GM21381 (cell line): ENCODE data around the gene PAFAH1B2.
A peak's percentile ranks its signal among the peaks of the same experiment; 100 is the strongest.
"Not testable (repeated sequence)": the region's sequence is repeated elsewhere in the genome, so short reads cannot be mapped to it uniquely, and the experiment has no call there.

Source experiments
- ATAC-seq: cut with Tn5 transposase; IDR thresholded peaks from one replicate; pipeline ENCODE4 v1.9.1; 2021; ENCODE audit warnings: mild to moderate bottlenecking, moderate library complexity; ENCODE audit not compliant: unreplicated experiment

The PAFAH1B2 gene

DNA sequence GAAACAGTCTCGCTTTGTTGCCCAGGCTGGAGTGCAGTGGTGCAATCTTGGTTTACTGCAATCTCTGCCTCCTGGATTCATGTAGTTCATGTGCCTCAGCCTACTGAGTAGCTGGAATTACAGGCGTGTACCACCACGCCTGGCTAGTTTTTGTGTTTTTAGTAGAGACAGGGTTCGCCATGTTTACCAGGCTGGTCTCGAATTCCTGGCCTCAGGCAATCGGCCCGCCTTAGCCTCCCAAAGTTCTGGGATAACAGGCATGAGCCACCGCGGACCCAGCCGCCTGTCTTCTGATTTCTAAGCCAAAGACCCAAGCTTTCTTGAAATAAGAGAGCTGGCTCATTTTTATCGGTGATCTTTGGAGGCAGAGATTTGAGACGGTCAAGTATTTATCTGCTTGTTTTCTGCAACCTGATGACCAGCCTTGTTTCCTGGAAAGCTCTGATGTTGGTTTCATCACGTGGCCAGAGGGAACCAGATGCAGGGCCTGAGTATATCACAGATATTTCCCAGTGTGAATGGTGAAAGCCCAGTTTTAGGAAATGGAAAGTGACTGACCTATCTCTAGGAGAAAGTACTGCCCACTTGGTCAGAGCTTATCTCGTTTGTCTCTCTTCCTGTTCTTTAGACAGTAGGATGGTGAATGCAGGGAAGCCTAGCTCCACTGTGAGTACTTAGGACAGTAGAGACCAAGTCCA, 28.8 kb downstream of the PAFAH1B2 start:
- no peak for ATAC-seq

DNA sequence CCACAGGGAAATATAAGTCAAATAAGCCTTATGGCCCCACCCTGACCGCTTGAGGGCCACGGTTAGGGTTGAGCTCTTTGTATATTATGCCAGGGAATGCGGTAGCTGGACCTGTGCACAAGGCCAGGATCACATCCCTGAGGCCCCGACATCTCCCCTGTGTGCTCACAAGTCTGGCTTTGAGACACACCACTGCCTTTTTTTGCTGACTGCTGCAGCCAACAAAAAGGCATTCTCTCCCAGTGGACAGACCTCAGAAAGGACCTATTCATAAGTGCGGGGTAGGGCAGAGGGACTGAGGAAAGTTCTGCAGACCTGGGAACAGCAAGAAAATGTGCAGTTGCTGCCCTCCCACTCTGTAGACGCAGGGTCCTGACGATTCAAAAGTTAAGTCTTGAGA, 31.0 kb downstream of the PAFAH1B2 start:
- ATAC-seq = no peak

DNA sequence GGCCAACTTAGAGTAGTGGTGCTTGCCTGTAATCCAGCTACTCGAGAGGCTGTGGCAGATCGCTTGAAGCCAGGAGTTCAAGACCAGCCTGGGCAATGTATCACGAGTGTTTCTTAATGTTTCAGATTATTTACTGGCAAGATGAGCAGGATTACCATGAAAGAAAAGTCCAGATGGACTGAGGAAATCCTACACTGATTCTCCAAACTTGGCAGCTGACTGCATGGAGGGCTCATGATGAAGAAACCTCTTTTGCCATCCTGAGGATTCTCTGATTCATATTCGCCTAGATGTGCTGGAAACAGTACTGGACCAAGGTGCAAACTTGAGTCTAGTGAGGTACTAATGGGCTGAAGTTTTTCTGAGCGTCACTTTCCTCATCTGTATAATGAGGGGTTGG, 31.7 kb downstream of the PAFAH1B2 start:
- no peak for ATAC-seq

DNA sequence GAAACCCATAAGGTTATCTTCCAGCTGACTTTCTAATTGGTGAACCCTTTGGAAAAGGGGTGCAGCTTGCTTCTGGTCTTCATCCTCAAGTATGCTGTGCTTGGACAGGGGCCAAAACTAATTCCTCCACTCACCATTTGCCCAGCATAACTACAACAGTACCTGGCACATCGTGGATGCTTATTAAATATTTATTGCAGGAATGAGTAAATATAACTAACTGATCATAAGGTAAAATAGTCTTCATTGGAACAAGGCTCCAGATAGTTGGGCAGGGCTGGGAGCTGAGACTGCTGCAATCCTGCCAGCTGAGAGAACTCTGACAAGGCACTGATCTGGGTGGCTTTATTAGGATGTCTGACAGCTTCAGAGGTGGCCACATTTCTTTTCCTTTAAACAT, 32.1 kb downstream of the PAFAH1B2 start:
- ATAC-seq = no peak

DNA sequence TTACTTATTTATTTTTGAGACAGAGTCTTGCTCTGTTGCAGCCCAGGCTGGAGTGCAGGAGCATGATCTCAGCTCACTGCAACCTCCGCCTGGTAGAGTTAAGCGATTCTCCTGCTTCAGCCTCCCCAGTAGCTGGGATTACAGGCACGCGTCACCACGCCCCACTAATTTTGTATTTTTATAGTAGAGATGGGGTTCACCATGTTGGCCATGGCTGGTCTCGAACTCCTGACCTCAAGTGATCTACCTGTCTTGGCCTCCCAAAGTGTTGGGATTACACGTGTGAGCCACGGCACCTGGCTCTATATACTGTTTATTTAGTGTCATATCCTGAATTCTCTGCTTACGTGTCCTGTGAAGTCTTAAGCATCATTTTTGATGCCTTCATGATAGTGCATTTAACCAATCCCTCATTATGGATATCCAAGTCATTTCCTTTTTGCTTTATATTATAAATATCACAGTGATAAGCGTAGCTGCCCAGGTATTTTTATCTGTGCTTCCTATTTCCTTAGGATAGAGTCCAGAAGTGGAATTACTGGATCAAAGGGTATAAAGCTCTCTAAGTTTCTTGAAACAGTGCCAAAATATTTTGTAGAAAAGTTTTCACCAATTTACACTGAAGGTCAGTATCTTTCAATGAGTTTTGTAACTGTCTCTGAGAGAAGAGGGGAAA, 33.6 kb downstream of the PAFAH1B2 start:
- no peak for ATAC-seq

DNA sequence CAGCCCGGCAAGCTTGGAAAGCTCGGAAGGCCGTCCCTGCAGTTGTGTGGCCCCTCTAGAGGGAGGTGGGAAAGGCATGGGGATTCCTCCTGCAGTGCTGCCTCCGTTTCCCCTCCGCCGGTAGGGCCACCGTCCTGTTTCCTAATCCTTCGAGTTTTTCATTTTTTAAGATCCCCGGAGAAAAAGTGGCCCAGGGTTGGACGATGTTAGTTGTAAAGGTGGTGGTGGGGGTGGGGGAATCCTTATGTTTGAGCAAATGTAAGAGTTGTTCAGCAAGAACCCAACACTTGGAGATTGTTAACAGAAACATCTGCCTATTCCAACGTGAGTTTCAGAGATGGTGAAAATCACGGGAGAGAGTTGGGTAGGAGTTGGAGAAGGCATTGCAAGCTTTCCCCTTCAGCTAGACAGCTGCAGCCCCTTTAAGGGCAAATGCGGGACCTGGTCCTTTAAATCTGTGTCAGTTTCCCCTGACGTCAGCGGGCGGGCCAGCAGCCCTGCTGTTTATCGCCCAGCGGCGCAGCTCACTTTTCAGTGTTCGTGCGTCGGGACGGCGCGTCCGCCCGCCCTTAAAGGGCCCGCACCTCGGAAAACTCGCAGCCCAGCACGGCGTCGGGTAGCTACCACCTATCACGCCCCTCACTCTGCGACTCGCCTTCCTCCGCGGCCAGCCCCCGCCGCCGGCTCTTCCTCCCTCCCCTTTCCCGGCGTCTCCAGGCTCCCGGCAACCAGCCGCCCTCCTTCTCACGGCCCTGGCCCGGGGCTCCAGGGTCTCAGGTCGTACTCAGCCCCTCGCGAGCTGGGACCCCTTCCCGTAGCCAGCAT, 34.3 kb downstream of the PAFAH1B2 start, which contains the start of gene SIDT2:
Gene SIDT2, plus strand, starts transcription at position 534 of the 825 bp plus-strand sequence. CDS start 521 bp downstream, outside the sequence.
- ATAC-seq = peak; percentile 85

DNA sequence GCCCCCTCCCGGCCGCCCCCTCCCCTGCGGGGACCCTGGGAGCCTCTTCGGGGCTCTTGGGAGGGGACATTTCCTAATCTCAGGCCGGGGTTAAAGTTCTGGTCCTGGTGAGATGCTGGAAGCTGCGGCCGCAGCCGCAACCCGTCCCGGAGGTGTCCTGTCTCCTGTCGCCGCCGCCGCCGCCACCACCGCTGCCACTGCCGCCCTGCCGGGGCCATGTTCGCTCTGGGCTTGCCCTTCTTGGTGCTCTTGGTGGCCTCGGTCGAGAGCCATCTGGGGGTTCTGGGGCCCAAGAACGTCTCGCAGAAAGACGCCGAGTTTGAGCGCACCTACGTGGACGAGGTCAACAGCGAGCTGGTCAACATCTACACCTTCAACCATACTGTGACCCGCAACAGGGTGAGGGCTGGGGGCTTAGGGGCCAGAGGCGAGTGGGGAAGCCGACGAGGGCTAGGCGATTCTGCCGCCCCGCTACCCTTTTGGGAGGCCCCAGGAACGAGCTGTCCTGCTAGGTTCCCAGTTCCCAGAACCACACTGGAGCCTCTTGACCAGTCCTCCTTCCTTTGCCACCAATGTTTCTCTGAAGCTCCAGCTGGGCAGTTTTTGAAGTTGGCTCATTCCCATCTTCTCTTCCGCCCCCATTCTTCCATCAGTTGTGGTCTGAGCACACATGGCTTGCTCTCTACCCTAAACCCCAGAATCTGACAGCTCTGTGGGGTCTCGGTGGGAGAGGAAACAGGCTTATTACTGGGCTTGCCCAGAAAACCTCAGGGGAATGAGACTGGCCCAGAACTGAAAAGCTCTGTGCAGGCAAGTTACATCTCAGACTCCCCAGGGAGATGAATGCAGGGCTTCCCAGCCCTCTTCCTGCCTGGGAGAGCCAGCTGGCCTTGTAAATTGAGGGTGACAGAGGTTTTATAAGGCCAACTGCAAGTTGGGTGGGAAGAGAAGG, 35.2 kb downstream of the PAFAH1B2 start:
- peak; percentile 21 for ATAC-seq

DNA sequence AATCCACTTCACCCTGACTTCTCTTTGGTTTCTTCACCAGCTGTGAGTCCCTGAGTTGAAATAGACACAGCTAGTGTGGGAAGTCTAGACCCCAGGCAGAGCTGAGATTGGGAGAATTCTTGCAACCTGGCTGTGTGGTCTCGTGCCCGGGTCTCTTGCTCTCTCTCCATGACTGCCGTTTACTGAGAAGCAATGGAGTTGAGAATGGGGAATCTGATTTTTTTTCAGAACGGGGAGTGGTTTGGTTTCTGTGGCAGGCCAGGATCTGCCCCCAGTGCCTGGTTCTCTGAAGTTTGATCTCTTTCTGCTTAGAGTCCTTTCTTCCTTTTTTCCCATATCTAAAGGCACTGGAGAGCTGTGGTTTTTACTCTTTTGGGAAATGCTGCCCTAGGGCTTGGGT, 35.9 kb downstream of the PAFAH1B2 start:
- no peak for ATAC-seq

DNA sequence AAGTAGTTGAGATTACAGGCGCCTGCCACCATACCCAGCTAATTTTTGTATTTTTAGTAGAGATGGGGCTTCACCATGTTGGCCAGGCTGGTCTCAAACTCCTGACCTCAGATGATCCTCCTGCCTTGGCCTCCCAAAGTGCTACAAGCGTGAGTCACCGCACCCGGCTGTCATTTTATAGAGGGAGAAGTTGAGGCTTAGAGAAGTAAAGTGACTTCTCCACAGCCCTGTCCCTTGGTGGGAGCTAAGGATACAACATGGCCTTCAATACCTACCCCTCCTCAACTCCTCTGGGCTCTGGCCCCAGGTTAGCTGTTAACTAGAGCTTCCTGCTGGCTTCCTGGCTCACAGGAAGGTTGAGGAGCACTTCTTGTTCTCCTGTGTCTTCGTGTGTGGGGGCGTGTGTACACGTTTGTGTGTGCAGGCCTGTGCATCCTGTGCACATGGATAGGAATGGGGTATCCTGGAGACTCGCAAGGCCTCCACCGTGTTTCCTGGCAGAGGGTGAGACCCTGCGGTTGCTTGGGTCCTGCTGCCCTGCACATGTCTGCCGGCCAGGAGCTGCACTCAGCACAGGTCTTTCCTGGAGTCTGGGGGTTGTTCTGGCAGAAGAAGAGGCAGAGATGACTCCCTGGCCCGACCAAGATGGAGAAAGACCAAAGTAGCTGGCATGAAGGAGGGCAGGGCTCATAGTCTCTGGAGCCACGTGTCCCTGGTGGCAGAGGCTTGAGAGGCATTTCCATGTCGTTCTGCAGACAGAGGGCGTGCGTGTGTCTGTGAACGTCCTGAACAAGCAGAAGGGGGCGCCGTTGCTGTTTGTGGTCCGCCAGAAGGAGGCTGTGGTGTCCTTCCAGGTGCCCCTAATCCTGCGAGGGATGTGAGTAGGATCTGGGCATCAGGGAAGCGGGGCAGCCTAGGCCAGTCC, 36.8 kb downstream of the PAFAH1B2 start:
- ATAC-seq = no peak

DNA sequence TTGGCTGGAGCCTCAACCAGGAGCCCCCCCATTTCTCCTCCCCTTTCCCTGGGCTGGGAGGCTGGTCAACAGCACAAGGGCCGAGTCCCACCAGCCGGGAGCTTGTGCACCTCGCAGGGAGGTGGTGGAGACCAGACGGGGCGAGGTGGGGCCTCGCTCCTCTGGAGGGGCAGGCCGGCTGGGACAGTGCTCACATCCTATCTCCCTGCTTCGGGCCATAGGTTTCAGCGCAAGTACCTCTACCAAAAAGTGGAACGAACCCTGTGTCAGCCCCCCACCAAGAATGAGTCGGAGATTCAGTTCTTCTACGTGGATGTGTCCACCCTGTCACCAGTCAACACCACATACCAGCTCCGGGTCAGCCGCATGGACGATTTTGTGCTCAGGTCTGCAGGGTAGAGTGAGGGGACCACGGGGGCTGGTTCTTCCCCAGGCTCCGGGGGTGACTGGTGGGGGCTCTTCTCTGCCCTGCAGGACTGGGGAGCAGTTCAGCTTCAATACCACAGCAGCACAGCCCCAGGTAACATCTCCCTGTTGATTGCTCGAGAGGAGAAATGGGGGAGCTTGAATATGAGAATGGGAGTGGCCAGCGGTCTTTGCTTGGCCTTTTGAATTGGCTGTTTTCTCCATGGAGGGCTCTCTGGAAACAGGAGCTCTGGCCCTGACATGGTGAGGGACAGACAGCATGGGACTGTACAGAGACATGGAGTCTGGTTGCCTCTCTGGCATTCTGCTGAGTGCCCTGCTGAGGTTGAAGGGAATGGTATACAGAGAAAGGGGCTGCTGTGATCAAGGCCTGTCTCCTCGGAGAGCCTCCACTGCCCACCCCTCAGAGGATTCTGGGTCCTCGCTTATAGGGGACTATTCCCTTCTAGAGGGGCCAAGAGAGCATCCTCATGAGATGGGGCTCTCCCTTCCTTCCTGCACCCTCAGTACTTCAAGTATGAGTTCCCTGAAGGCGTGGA, 37.8 kb downstream of the PAFAH1B2 start:
- ATAC-seq = no peak

DNA sequence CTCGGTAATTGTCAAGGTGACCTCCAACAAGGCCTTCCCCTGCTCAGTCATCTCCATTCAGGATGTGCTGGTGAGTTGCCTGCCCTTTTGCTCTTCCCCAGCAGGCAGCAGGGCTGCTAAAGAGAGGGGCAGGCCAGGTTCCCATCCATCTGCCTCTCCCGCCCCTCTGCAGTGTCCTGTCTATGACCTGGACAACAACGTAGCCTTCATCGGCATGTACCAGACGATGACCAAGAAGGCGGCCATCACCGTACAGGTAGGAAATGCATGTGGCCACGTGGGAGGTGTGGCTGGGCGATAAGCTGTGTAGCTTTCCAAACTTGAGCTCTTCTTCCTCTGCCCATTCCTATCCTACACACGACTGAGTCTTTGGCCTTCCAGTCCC, 38.5 kb downstream of the PAFAH1B2 start:
- ATAC-seq = no peak

DNA sequence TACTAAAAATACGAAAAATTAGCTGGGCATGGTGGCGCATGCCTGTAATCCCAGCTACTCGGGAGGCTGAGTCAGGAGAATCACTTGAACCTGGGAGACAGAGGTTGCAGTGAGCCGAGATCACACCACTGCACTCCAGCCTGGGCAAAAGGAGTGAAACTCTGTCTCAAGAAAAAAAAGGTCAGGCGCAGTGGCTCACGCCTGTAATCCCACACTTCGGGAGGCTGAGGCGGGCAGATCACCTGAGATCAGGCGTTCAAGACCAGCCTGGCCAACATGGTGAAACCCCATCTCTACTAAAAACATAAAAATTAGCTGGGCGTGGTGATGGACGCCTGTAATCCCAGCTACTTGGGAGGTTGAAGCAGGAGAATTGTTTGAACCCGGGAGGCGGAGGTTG, 39.1 kb downstream of the PAFAH1B2 start:
- ATAC-seq = not testable (repeated sequence)

DNA sequence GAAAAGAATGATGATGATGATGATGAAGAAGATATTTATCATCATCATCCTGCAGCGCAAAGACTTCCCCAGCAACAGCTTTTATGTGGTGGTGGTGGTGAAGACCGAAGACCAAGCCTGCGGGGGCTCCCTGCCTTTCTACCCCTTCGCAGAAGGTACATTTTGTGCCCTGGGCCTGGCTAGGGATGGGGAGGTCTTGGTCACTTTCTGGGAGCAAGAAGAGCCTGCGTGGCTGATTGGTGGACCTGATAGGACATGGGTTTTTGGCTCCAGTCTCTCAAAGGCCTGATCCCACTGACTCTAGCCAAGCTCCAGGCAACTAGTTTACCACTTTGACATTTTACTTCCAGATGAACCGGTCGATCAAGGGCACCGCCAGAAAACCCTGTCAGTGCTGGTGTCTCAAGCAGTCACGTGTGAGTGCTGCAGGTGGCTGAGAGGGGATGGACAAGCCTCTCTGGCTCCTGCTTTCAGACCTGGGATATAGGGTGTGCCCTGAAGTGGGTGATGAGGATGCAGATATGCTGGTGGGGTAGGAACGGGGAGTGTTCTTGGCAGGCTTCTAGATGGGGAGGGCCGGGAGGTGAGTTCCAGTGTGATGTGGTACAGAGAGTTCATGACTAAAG, 39.8 kb downstream of the PAFAH1B2 start:
- ATAC-seq = no peak

DNA sequence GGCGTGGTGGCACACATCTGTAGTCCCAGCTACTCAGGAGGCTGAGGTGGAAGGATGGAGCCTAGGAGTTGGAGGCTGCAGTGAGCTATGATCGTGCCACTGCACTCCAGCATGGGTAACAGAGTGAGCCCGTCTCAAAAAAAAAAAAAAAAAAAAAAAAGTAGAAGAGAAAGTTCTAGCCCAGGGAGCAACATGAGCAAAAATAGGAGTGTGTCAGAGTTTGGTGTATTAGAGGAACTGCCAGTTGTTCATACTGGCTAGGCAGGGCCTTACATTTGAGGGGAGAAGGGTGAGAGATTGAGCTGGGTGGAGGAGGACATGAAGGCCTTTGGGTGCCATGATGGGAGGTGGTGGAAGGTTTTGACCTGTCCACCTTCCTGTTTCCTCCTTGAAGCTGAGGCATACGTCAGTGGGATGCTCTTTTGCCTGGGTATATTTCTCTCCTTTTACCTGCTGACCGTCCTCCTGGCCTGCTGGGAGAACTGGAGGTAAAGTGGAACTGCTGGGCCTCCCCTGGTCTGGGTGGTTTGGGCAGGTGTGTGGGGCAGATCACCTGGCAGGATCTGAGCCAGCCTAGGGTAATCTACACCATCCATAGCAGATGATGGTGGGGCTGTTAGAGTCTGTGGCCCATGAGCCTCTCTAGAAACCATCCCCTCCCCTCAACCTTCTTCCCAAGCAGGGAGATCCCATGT, 41.8 kb downstream of the PAFAH1B2 start:
- ATAC-seq = no peak

DNA sequence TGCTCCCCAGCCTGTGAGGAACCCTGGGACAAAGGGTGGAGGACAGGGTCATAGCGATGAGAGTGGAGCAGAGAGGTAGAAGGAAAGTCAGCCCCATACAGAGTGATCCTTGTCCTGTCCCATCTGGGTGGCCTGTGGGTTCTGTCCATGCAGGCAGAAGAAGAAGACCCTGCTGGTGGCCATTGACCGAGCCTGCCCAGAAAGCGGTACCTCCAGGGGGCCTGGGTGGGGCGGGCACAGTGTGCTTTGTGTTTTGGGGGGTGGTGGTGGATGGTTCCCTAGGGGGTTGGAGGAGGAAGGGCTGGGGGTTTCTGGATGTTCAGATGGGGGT, 42.3 kb downstream of the PAFAH1B2 start:
- ATAC-seq = no peak

DNA sequence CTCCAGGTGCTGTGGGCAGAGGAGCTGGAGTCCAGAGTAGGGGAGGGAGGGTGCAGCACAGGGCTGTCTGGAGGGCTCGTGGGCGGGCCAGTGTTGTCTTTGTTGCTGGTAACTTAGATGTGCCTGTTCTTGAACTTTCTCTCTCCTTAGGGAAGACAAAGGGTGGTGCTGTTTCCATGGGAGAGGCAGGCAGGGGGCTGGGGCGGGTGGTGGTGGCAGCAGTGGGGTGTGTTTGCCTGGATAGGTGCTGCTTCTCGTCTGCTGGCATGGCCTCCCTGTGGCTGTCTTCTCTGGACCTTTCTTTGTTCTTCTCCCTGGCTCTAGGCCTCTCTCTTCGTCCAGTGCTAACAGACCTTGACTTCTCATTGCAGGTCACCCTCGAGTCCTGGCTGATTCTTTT, 42.9 kb downstream of the PAFAH1B2 start:
- ATAC-seq = no peak

DNA sequence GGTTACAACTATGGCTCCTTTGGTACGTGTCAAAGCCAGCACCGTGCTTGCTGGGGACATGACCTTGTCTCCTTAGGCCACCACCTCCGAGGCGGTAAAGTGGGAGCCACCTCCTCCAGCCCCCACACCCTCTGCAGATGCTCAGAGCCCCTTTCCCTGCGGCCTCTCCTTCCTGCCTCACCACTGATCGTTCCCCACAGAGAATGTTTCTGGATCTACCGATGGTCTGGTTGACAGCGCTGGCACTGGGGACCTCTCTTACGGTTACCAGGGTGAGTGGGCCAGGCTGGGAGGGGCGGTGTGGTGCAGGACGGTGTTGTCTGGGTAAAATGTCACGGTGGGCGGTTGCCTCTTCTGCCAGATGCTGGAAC, 43.3 kb downstream of the PAFAH1B2 start:
- no peak for ATAC-seq
